Brain pericyte (primary cell): ENCODE data around the gene ADAMTS13.
"Not testable (repeated sequence)": the region's sequence is repeated elsewhere in the genome, so short reads cannot be mapped to it uniquely, and the experiment has no call there.

Experiments
- DNase-seq: peaks from one replicate; pipeline ENCODE4 v3.0.0-alpha.2; 2012; ENCODE audit warnings: low read depth, low spot score

Gene ADAMTS13

DNA sequence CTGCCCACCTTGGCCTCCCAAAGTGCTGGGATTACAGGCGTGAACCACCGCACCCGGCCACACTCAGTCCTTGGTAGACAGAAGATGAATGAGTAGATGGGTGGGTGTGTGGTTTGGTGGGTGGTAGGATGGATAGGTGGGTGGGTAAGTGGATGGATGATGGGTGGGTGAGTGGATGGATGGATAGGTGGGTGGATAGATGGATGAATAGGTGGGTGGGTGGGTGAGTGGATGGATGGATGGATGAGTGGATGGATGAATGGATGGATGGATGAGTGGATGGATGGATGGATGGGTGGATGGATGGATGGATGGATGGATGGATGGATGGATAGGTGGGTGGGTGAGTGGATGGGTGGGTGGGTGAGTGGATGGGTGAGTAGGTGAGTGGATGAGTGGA lies 29.9 kb upstream of the ADAMTS13 start:
- not testable (repeated sequence) for DNase-seq

GRCh38 chr9:133393399-133393798 lies 28.8 kb upstream of the ADAMTS13 start:
- DNase-seq = no peak

GRCh38 chr9:133394687-133395271 lies 27.4 kb upstream of the ADAMTS13 start:
- no peak for DNase-seq

GRCh38 chr9:133396952-133397351 lies 25.2 kb upstream of the ADAMTS13 start:
- DNase-seq = no peak

- no peak for DNase-seq
Measured at GRCh38 chr9:133397370-133397769, 24.8 kb upstream of the ADAMTS13 start.

- no peak for DNase-seq
Measured at GRCh38 chr9:133397895-133398294, 24.3 kb upstream of the ADAMTS13 start.

DNA sequence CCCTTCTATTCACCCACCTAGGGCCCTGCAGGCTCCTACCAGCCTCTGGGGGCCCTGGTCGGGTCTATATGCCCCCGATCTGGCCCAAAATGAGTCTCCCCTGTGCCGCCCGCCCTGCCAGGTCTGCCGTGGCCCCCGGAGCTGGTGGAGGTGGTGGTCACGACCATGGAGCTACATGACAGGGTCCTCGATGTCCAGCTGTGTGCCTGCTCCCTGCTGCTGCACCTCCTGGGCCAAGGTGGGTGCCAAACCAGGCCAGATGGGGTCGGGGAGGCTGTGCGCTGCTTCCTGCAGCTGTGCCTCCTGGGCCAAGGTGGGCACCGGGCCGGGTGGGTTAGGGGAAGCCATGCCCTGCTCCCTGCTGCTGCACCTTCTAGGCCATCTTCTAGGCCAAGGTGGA lies 21.9 kb upstream of the ADAMTS13 start:
- DNase-seq = no peak

DNA sequence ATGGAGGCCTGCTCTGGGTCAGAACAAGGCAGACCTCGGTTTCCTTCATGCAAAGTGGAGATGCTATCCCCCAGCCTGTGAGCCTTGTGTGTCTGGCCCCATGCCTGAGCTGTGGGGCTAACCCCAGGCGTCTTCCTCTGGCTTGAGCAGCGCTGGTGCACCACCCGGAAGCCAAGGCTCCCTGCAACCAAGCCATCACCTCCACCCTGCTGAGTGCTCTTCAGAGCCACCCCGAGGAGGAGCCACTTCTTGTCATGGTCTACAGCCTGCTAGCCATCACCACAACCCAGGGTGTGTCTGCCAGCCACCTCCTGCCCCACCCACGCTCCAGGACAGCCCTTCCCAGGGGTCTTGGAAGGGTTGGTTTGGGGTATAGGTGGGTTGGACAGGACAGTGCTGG lies 20.6 kb upstream of the ADAMTS13 start:
- DNase-seq = no peak

DNA sequence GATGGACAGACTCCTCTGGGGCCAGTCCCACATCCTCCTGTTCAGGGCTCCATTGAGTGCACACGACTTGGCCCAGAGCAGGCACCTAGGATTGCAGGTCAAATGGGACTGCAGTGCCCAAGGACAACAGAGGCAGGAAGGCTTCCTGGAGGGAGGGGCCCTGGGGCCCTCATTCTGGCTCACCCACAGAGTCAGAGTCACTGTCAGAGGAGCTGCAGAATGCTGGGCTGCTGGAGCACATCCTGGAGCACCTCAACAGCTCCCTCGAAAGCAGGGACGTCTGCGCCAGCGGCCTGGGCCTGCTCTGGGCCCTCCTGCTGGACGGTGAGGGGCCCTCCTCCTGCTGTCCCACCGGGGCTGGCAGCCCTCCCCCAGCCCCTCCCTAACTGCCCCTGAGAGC lies 19.5 kb upstream of the ADAMTS13 start:
- DNase-seq = no peak

GRCh38 chr9:133403766-133404453 lies 18.3 kb upstream of the ADAMTS13 start:
- DNase-seq = no peak

DNA sequence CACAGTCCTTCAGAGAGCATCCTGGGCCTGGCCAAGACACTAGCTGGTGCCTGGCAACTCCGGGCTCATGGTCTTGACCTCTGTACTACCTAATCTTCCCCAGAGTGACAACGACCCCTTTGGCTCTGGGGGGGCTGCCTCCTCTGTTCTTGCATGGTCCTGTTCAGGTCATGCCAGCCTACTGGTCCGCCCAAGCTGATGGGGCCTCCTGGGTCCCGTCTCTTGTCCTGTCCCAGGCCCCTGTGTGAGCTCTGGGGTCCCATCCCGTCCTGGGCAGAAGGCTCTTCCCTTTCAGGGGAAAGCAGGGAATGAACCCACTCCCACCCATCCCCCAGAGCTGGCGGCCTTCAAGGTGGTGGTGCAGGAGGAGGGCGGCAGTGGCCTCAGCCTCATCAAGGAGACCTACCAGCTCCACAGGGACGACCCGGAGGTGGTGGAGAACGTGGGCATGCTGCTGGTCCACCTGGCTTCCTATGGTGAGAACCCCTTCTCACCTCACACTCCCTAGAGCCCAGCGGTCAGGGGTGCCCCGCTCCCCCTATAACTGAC lies 17.6 kb upstream of the ADAMTS13 start:
- DNase-seq = no peak

GRCh38 chr9:133405508-133406438 lies 16.4 kb upstream of the ADAMTS13 start:
- DNase-seq = no peak

GRCh38 chr9:133406480-133407307 lies 15.5 kb upstream of the ADAMTS13 start:
- peak; percentile 29 for DNase-seq

DNA sequence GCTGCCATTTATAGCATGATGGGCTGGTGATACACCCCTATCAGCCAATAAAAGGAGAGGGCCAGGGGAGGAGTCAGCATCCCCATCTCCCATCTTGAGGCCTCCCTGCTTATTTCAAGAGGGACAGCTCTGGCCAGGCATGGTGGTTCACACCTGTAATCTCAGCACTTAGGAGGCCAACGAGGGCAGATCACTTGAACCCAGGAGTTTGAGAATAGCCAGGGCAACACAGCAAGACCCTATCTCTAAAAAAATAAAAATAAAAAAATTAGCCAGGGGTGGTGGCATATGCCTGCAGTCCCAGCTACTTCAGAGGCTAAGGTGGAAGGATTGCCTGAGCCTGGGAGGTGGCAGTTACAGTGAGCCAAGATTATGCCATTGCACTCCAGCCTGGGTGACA lies 14.1 kb upstream of the ADAMTS13 start:
- DNase-seq = no peak

DNA sequence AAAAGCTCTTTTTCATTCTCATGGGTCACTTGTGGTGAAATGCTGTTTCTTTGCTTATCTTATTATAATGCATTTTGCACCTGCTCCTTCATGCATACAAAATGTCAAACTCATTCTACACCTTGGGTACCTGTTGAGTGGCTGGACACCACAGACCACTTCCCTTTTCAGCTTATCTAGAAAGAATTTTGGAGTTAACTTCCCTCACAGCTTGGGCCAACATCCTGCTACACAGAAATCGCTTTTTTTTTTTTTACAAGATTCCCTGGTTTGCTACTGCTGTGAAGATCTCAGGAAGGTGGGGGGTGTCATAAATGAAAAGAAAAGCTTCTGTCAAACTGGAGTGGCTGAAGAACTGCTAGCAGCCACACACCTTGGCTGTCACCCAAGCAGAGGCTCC lies 7.0 kb upstream of the ADAMTS13 start:
- no peak for DNase-seq

DNA sequence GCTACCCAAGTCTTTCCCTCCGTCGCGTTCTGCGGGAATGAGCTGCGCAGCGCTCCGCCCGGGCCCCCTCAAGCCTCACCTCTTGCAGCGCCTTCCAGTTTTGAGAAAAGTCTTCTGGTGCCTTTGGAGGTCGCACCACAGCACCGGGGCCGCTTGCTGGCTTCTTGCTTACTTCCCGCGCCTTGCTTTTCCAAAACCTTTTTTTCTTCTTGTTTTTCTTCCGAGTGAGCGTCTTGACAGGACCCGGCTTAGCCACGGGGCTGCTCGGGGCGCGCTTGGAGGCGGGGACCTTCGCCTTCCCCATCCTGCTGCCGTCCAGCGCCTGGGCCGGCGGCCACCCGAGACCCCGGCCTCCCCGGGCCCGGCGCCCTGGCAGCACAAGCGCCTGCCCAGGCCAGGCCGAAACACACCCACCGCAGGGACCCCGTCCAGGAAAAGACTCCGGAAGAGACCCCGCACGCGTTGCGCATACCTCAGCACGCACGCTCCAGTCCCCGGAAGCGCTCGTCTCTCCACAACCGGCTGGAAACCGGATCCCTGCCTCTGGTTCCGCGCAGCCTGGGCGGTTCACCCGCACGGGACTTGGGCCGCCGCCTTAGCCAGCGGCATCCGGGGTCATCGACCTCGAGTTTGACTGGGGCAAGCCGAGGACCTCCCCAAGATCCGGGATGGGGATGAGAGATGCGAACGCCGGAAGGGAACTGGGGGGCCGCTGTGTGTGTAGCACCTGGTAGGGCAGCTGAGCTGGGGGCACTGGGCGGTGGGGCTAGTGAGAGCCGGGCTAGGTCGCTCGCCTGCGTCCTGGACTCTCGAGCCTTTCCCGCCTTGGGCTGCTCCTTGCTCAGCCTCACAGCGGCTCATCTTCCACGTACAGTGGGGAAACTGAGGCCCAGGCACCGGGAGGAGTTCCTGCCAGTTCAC lies 4.4 kb upstream of the ADAMTS13 start, which contains the start of gene REXO4:
REXO4 (minus strand) TSS at position 470 of the 921 bp plus-strand sequence; CDS start at position 304, 166 bp downstream.
- DNase-seq = peak; percentile 72

DNA sequence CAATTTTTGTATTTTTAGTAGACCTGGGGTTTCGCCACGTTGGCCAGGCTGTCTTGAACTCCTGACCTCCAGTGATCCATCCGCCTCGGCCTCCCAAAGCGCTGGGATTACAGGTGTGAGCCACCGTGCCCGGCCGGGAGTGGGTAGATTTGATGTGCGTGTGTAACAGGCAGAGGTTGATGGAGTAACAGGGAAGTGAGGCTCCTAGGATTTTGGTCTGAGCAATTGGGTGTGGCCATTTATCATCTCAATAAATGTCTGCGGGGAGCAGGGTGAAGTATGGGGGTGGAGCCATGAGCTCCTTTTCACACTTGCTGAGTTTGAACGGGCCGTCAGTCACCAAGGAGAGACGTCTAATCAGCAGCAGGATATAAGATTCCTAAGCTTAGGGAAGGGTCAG lies 3.2 kb upstream of the ADAMTS13 start:
- no peak for DNase-seq

GRCh38 chr9:133420392-133420827 lies 1.8 kb upstream of the ADAMTS13 start:
- no peak for DNase-seq

DNA sequence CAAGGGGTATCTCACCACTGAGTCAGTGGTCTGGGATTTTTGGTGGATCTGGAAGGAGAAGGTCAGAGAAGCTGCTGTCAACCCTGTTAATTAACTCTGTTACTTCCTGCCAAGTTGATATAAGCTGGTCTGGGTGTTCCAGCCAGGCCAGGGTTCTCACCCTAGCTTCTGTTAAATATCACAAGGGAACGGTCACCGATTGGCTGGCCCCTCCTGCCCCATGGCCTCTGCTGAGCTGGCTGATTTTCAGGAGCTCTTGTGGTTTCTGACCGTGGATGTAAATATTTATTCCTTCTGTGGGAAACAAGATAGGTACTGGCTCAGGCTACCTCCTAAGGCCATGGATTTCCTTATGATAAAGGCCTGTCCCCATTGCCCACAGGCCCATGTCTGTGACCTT lies 1.0 kb downstream of the ADAMTS13 start:
- DNase-seq = no peak

- DNase-seq = no peak
Measured at GRCh38 chr9:133424187-133424586, 2.0 kb downstream of the ADAMTS13 start.
